GM12873 (cell line): ENCODE measurements around the gene TGFBR3.

Experiments
- CTCF ChIP-seq: IDR thresholded peaks from 2 replicates; pipeline ENCODE4 v1.5.1; 2012; ENCODE audit warnings: low read depth, mild to moderate bottlenecking, moderate library complexity, low read length, control low read depth; ENCODE audit not compliant: insufficient read depth; ENCODE audit errors: missing control alignments

TGFBR3 gene

GRCh38 chr1:91699339-91699974 lies 186.5 kb downstream of the TGFBR3 start:
- no peak for TF ChIP-seq CTCF

DNA sequence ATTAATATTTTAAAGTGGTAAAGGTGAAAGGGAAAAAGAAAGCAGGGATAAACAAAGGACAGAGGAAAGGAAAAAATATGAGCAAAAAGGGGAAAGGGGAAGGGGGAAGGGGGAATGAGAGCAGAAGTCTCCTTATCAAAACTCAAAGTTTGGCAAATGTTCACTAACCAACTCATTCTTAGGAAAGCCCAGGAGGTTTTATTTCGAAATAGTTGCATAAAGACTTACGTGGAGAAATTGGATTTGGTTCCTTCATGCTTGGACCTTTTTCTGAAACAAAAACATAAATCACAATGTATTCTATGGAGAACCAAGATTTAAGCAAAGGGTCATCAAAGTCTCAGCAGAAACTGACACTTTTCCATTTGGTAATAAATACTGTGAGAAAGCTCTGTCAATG lies 188.1 kb downstream of the TGFBR3 start:
- no peak for TF ChIP-seq CTCF

DNA sequence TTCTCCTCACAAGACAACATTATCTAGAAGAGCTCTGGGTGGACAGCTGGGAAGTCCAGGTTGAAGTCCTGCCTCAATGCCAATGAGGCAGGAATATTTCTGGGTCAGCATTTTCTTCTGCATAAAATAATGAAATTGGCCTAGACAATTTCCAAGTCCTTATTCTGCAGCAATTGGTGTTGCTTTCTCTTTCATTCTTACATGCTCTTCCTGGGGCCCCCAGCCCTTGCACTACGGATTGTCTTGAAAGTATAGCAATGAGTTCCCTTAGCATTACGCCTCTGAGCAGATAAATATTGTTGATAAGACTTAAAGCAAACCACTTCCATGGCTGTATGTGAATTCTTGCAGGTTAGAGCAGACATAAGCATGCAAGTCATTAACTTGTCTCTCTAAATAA lies 188.5 kb downstream of the TGFBR3 start:
- TF ChIP-seq CTCF, result no peak

GRCh38 chr1:91696321-91696720 lies 189.6 kb downstream of the TGFBR3 start:
- no peak for TF ChIP-seq CTCF

- no peak for TF ChIP-seq CTCF
These were observed 192.4 kb downstream of the TGFBR3 start for GRCh38 chr1:91693557-91693956.

DNA sequence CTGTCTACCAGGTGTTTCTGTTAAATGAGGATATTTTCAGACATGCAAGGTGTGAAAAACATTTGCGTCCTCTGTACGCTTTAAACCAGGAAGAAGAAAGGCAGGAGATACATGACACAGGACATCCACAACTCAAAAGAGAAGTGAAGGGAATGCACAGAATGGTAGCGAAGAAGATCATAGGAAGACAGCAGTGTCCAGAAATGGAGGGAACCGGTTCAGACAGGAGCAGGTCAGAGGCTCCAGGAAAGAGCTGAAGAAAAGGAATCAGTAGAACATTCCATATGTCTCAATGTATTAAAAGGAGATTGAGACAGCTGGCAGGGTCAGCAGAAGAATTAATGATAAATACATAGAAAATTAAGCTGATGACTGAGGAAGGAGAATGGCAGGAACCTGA lies 194.4 kb downstream of the TGFBR3 start:
- TF ChIP-seq CTCF, result no peak

DNA sequence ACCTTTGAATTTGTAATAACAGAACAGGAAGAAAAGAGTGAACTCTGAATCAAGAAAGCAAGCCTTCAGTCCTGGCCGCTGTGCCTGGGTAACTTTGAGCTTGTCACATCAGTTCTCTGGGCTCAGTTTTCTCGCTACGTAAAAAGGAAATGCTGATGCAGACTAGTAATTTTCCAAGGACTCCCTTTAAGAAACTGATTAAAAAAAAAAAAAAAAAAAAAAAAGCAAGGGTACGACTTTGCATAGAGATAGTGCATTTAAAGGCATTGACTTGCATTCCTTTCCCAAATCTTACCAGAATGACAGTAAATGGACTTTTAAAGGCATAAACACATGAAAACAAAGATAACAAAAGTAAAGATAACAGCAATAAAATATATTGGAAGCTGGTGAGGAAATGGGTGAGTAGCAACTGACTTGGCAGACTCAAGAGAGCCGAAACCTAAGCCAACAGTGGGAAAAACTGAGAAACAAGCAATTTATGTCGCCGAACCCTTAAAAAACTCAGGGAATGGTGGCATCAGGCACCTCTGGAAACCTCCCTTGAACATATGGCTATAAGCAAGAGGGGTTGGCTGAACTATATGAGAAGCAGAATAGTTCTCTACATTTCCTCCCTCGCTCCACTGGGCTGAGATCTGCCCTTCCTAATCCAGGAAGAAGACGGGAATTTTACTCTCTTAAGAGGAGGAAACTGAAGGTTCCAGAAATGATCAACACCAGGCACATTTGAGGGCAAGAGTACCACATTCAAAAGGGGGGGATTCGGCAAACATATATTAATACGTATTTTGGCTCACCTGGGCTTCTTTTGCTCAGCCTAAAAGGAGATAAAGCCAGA lies 196.1 kb downstream of the TGFBR3 start:
- no peak for TF ChIP-seq CTCF
